H9 (cell line): ENCODE measurements around the gene MSI2. TPM values are rescaled to one million over a fixed set of nuclear protein-coding genes. Genes with fewer than 3 reads are reported as not detected.
A peak's percentile ranks its signal among the peaks of the same experiment; 100 is the strongest.

ENCODE experiments used
- DNase-seq: peaks from one replicate; pipeline ENCODE4 v3.0.0-alpha.2; 2017
- H2AFZ ChIP-seq: one replicate; pipeline ENCODE4 v1.6.1; 2013; ENCODE audit warnings: mild to moderate bottlenecking, low read length, control low read depth, moderate library complexity
- H2AK5ac ChIP-seq: 2 replicates; pipeline ENCODE4 v1.6.1; 2013; ENCODE audit warnings: low read length, control low read depth, mixed read lengths; ENCODE audit not compliant: insufficient read length
- H2BK120ac ChIP-seq: one replicate; pipeline ENCODE4 v1.6.1; 2013; ENCODE audit warnings: low read depth, mild to moderate bottlenecking, low read length, control low read depth, inconsistent platforms; ENCODE audit not compliant: poor library complexity, severe bottlenecking
- H2BK12ac ChIP-seq: 2 replicates; pipeline ENCODE4 v1.6.1; 2013; ENCODE audit warnings: low read length, control low read depth, mixed read lengths, low read depth; ENCODE audit not compliant: insufficient read length
- H2BK15ac ChIP-seq: 2 replicates; pipeline ENCODE4 v1.6.1; 2013; ENCODE audit warnings: low read depth, low read length, control low read depth
- H2BK20ac ChIP-seq: one replicate; pipeline ENCODE4 v1.6.1; 2013; ENCODE audit warnings: low read depth, mild to moderate bottlenecking, low read length, control low read depth, inconsistent platforms; ENCODE audit not compliant: poor library complexity, severe bottlenecking
- H2BK5ac ChIP-seq: 2 replicates; pipeline ENCODE4 v1.6.1; 2013; ENCODE audit warnings: low read length, control low read depth, mixed read lengths; ENCODE audit not compliant: insufficient read length
- H3K14ac ChIP-seq: 2 replicates; pipeline ENCODE4 v1.6.1; 2013; ENCODE audit warnings: low read length, control low read depth; ENCODE audit not compliant: insufficient read depth
- H3K18ac ChIP-seq: 2 replicates; pipeline ENCODE4 v1.6.1; 2013; ENCODE audit warnings: low read depth, mild to moderate bottlenecking, mixed read lengths, low read length, control low read depth; ENCODE audit not compliant: insufficient read length
- H3K23ac ChIP-seq: 2 replicates; pipeline ENCODE4 v1.6.1; 2013; ENCODE audit warnings: low read length, control low read depth, mixed read lengths, low read depth; ENCODE audit not compliant: insufficient read length
- H3K23me2 ChIP-seq: 2 replicates; pipeline ENCODE4 v1.6.1; 2013; ENCODE audit warnings: low read depth, mild to moderate bottlenecking, mixed read lengths, low read length, control low read depth; ENCODE audit not compliant: insufficient read length, poor library complexity, severe bottlenecking
- H3K27ac ChIP-seq: 2 replicates; pipeline ENCODE4 v1.5.1; 2013; ENCODE audit warnings: low read length, control low read depth, mixed read lengths, low read depth; ENCODE audit not compliant: insufficient read length
- H3K27me3 ChIP-seq: 2 replicates; pipeline ENCODE4 v1.6.1; 2013; ENCODE audit warnings: low read length, control low read depth, inconsistent platforms; ENCODE audit not compliant: insufficient read depth
- H3K4ac ChIP-seq: 2 replicates; pipeline ENCODE4 v1.6.1; 2013; ENCODE audit warnings: low read depth, mild to moderate bottlenecking, control low read depth, inconsistent platforms, low read length, moderate library complexity
- H3K4me1 ChIP-seq: 2 replicates; pipeline ENCODE4 v1.6.1; 2013; ENCODE audit warnings: low read length, control low read depth, inconsistent platforms; ENCODE audit not compliant: insufficient read depth
- H3K4me2 ChIP-seq: 2 replicates; pipeline ENCODE4 v1.6.1; 2013; ENCODE audit warnings: low read length, control low read depth, mixed read lengths; ENCODE audit not compliant: insufficient read length, insufficient read depth
- H3K56ac ChIP-seq: 2 replicates; pipeline ENCODE4 v1.6.1; 2013; ENCODE audit warnings: low read depth, mild to moderate bottlenecking, mixed read lengths, low read length, control low read depth; ENCODE audit not compliant: insufficient read length
- H3K79me1 ChIP-seq: 2 replicates; pipeline ENCODE4 v1.6.1; 2013; ENCODE audit warnings: low read depth, mild to moderate bottlenecking, moderate library complexity, low read length, control low read depth, inconsistent platforms; ENCODE audit not compliant: insufficient read depth, poor library complexity, severe bottlenecking
- H3K79me2 ChIP-seq: 2 replicates; pipeline ENCODE4 v1.6.1; 2013; ENCODE audit warnings: low read length, control low read depth, inconsistent platforms; ENCODE audit not compliant: insufficient read depth
- H3K9ac ChIP-seq: 2 replicates; pipeline ENCODE4 v1.6.1; 2013; ENCODE audit warnings: low read length, control low read depth, mixed read lengths; ENCODE audit not compliant: insufficient read length; ENCODE audit errors: extremely low read depth
- H3K9me3 ChIP-seq: one replicate; pipeline ENCODE4 v1.6.1; 2013; ENCODE audit warnings: low read depth, low read length, inconsistent platforms; ENCODE audit not compliant: control insufficient read depth
- H3T11ph ChIP-seq: one replicate; pipeline ENCODE4 v1.6.1; 2013; ENCODE audit warnings: mild to moderate bottlenecking, low read length, control low read depth, inconsistent platforms
- H4K20me1 ChIP-seq: one replicate; pipeline ENCODE4 v1.6.1; 2013; ENCODE audit not compliant: control insufficient read depth, insufficient read length, insufficient read depth
- H4K5ac ChIP-seq: 2 replicates; pipeline ENCODE4 v1.6.1; 2013; ENCODE audit warnings: low read depth, mild to moderate bottlenecking, mixed read lengths, low read length, control low read depth; ENCODE audit not compliant: insufficient read length
- H4K8ac ChIP-seq: replicated peaks from 2 replicates; pipeline ENCODE4 v1.6.1; 2013; ENCODE audit warnings: low read length, control low read depth, mixed read lengths, low read depth; ENCODE audit not compliant: insufficient read length
- H4K91ac ChIP-seq: 2 replicates; pipeline ENCODE4 v1.6.1; 2013; ENCODE audit warnings: low read depth, mild to moderate bottlenecking, moderate library complexity, mixed read lengths, low read length, control low read depth; ENCODE audit not compliant: insufficient read length
- H3K27ac Mint-ChIP-seq, 3 experiments: 2 replicates in 2 of 3; 3 replicates in 1 of 3; pipeline ENCODE4 v1.8.0; 2020 to 2021; ENCODE audit warnings: mixed read lengths in 3 of 3, mild to moderate bottlenecking in 1 of 3, moderate library complexity in 1 of 3
- H3K27me3 Mint-ChIP-seq: 2 replicates; pipeline ENCODE4 v1.8.0; 2021; ENCODE audit warnings: low read depth, mild to moderate bottlenecking, moderate library complexity, mixed read lengths
- H3K36me3 Mint-ChIP-seq, 3 experiments: 2 replicates in 2 of 3; 3 replicates in 1 of 3; pipeline ENCODE4 v1.8.0; 2020 to 2021; ENCODE audit warnings: low read depth in 3 of 3, mixed read lengths in 3 of 3; ENCODE audit not compliant: insufficient read depth in 1 of 3
- H3K4me1 Mint-ChIP-seq, 2 experiments: 2 replicates each; pipeline ENCODE4 v1.8.0; 2020; ENCODE audit warnings: mixed read lengths in 2 of 2
- H3K4me3 Mint-ChIP-seq, 2 experiments: 2 replicates in 1 of 2; 3 replicates in 1 of 2; pipeline ENCODE4 v1.8.0; 2020 to 2021; ENCODE audit warnings: mild to moderate bottlenecking in 2 of 2, mixed read lengths in 2 of 2, moderate library complexity in 1 of 2
- H3K9me3 Mint-ChIP-seq, 2 experiments: 2 replicates in 1 of 2; 3 replicates in 1 of 2; pipeline ENCODE4 v1.8.0; 2020; ENCODE audit warnings: mild to moderate bottlenecking in 2 of 2, mixed read lengths in 2 of 2, moderate library complexity in 1 of 2
- WGBS: extraction: QIAGEN DNeasy Blood & Tissue Kit; methylation state at CpG from one replicate; pipeline ENCODE4 v1.1.7; 2013; ENCODE audit warnings: missing lambda C conversion rate, low lambda C conversion rate, mixed read lengths; ENCODE audit not compliant: insufficient read length; ENCODE audit errors: extremely low coverage; 5-methylcytosine and 5-hydroxymethylcytosine counted together
- total RNA-seq: library from RNA; stranded (reverse); gene quantifications from 2 replicates; pipeline ENCODE4 v1.2.1, GENCODE V29; 2021
- TF ChIP-seq, protein P1 (sequence below): fragments of 200-600 bp; sonication (generic); conservative IDR thresholded peaks from 3 replicates; pipeline ENCODE4 v1.8.0; 2021; ENCODE audit warnings: antibody characterized with exemption, mild to moderate bottlenecking

The MSI2 gene
- total RNA-seq, 1 experiment from 2014 or later = 98.5 TPM

GRCh38 chr17:57665696-57666095 is 409.4 kb downstream of the MSI2 start:
- Histone ChIP-seq H3K4me1 (peaks cover 3% of the 10 kb centered on the region; the same call in 1 of the 2 replicates), H4K8ac (no peak overlapping the region), H2BK120ac (no peak overlapping the region), H4K20me1 (no peaks in the 10 kb centered on the region), H3K9me3 (no peaks in the 10 kb centered on the region), H2BK20ac (no peak overlapping the region), H3K4me2 (no peak overlapping the region), H3K27ac (no peak overlapping the region), H3K56ac (no peak overlapping the region), H3K9ac (no peak overlapping the region), H4K5ac (no peak overlapping the region), H3K23me2 (no peaks in the 10 kb centered on the region), H3K18ac (peak overlapping the region; percentile 7), H3K79me1 (no peaks in the 10 kb centered on the region), H3K27me3 (no peaks in the 10 kb centered on the region), H3K23ac (no peak overlapping the region), H2AK5ac (no peak overlapping the region), H3T11ph (no peak overlapping the region), H2BK15ac (no peak overlapping the region), H3K14ac (no peak overlapping the region), H3K79me2 (no peaks in the 10 kb centered on the region), H3K4ac (no peak overlapping the region), H2BK12ac (no peak overlapping the region), H2BK5ac (no peak overlapping the region), H4K91ac (no peak overlapping the region), H2AFZ (no peak overlapping the region)
- H3K9me3 Mint-ChIP-seq = no peaks in the 10 kb centered on the region
- TF ChIP-seq, protein P1, sequence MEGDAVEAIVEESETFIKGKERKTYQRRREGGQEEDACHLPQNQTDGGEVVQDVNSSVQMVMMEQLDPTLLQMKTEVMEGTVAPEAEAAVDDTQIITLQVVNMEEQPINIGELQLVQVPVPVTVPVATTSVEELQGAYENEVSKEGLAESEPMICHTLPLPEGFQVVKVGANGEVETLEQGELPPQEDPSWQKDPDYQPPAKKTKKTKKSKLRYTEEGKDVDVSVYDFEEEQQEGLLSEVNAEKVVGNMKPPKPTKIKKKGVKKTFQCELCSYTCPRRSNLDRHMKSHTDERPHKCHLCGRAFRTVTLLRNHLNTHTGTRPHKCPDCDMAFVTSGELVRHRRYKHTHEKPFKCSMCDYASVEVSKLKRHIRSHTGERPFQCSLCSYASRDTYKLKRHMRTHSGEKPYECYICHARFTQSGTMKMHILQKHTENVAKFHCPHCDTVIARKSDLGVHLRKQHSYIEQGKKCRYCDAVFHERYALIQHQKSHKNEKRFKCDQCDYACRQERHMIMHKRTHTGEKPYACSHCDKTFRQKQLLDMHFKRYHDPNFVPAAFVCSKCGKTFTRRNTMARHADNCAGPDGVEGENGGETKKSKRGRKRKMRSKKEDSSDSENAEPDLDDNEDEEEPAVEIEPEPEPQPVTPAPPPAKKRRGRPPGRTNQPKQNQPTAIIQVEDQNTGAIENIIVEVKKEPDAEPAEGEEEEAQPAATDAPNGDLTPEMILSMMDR = no peak
- H3K27ac Mint-ChIP-seq = no peak overlapping the region; a peak in 1 of 7 replicates
- WGBS = no CpG with 5 or more reads among the region's 4 CpGs
- DNase-seq = peak; percentile 31
- H3K4me1 Mint-ChIP-seq = peaks cover 47 to 56% of the 10 kb centered on the region in 2 experiments
- H3K36me3 Mint-ChIP-seq = peaks cover 0 to 8% (median 0%) of the 10 kb centered on the region in 3 experiments; a peak in 1 of 7 replicates
- H3K4me3 Mint-ChIP-seq = no peak overlapping the region
- no peaks in the 10 kb centered on the region for H3K27me3 Mint-ChIP-seq
